NCI-H2081 treated with DMSO at 0.1 percent for 48 hours (cell line): ENCODE data around the gene PRKAG2.

Experiments used
- DNase-seq: peaks from one replicate; lab custom pipeline; 2025; lab: John Stamatoyannopoulos, UW

The PRKAG2 gene

DNA sequence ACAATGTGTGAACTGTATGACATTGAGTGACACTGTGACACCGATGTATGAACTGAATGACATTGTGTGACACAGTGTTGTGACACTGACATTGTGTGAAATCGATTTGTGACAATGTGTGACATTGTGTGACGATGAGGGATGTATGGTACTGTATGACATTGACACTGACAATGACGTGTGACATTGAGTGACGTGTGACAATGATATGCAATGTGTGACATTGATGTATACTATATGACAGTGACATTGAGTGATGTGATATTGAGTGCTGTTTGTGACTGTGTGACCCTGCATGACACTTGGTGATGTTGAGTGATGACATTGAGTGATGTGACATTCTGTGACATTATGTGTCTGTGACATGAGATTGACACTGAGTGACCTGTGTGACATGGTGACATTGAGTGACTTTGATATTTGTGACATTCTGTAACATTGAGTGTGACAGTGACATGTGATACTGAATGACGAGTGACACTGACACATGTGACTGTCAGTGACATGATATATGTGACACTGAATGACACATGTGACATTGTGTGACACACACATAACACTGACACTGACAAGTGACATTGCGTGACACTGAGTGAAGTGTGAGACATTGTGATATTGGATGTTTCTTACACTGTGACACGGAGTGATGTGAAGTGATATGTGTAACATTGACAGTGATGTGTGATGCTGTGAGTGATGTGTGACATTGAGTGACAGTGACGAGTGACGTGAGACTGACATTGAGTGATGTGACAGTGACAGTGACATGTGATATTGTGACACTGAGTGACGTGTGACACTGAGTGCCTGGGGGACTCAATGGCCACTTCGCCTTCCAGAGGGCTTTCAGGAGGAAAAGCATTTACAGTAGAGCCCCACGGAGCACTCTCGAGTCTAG, 167.5 kb downstream of the PRKAG2 start:
- no peak for DNase-seq

DNA sequence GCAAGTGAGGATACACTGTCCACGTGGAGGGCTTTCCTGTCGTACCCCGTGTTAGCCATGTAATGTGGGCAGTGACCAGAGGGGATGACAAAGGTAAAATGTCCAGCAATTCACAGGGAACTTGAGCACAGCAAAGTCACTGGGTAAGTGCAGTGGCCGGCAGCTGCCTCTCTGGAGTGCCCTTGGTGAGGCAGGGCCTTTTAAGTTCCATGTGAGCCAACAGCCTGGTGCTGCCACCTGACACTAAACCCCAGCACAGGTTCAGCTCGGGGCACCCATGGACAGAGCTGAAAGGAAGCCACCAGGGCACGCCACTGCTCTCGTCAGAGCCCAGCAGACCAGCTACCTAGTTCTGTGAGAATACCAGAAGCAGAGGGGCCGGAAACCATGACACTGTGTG, 168.3 kb downstream of the PRKAG2 start:
- DNase-seq = no peak

DNA sequence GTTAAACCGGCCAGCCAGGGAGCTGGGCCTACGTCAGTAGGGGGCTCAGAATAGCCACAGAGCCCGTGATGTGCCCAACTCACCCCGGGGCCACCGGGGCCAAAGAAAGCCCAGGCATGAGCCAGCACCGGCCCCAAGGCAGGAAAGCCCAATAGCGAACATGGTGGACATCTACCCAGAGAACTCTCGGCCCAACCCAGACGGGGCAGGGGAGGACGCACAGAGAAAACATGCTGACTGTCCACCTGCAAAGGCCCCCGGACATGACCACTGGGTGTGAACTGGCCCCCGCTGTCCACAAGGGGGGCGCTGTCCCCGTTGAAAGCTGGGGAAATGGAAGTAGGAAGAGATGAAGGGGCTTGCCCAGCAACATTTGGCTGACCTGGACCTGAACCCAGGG, 169.2 kb downstream of the PRKAG2 start:
- DNase-seq = no peak

DNA sequence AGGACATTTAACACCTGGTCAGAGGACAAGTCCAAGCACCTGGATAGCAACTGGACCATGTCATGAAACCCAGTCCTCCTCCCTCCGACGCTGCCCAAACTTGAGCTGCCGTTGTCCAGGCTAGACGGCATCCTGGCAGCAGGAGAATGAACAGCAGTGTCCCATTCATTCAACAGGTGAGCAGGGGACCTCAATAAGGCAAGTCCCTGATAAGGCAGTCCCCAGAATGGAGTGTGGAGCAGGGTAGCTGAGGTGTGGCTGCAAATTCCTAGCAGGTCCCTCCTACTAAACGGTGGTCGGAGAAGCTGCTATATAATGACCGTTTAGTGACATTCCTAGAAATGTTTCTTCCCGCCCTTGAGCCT, 169.8 kb downstream of the PRKAG2 start:
- DNase-seq = no peak

DNA sequence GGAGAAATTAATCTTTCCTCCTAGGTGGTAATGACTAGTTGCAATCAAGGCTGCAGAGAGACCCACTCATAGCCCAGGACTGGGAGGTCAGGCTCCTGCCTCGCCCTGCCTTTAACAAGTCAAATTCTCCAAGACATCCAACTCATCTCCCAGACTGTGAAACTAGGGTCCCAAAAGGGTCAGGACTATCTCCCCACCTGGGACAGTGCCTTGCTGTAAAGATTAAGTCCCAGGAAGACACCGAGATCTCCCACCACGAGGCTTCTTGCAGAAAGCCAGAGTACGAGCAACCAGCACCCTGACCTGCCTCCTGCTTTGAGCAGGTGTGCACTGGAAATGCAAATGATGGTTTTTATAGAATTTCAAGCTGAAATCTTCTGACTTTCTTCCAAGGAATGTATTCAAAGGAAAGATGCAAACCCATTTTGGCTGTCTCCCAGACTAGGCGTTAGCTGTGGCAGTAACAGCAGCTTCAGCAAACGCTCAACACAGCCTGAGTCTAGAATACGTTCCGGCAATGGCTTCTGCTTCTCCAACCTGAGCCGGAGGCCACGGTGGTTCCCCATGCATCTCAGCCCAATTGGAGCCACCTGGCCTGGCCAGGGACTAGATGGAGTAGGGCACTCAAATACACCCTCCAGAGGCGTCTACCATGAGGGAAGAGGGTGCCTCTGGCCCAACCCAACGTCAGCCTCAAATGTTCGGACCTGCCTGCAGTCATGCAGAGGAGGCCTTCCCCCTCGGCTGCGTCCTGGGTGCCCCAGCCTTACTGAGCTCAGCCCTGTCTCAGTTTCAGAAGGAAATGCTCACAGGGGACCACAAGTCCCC, 170.4 kb downstream of the PRKAG2 start:
- no peak for DNase-seq

DNA sequence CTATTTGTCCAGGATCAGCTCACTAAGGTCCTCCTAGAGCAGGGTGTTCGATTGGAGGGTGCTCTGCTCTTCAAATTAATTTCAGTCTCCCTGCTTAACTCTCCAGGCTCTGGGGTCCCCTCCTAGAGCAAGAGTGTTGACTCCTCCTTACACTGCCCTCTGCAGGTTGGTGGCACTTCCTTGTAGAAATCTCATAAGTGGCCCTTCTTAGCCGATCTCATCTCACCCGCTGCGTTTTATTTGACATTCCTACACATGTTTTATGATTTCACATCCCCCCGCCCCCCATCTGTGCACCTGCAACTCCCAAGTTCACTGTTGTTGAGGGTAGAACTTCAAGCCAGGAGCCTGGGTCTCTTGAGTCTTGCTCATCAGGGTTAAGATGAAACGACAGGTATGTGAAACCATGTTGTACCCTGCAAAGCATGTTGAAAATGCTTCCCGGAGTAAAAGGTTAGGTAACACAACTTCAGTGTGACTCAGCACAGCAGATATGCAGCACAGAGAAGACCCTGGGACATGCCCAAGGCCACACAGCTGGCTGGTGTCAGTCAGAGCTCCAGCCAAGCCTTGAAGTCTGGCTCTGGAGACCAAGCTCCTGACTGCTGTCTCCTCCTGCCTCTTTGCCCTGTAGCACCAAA, 171.2 kb downstream of the PRKAG2 start:
- no peak for DNase-seq

DNA sequence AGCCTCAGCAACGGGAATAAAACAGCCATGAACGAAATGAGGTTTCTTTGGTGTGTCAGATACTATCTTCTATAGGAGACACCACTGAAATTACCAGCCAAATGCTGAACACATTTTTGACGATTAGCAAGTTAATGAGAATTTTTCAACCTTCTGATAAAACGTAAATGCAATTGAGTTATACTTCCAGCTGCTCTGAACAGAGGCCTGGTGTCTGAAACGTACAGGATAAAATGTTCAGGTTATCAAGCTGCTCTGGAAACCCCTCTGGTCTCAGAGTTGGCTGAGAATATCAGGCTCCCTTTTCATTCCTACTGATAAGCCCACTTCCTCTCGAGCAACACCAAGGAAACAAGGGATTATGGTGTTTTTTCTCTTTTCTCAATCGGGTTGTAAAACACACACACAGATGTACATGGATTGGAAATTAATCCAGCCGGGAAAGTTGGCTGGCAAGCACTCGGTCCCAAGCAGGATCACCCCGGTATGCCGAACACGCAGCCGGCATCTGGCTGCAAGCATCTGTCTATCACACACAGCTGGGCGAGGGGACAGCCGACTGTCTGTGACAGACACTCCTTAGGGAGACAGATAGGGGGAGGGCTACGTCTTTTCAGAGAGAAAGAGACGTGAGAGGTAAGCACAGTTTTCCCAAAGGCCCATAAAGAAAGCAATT, 171.8 kb downstream of the PRKAG2 start:
- no peak for DNase-seq

DNA sequence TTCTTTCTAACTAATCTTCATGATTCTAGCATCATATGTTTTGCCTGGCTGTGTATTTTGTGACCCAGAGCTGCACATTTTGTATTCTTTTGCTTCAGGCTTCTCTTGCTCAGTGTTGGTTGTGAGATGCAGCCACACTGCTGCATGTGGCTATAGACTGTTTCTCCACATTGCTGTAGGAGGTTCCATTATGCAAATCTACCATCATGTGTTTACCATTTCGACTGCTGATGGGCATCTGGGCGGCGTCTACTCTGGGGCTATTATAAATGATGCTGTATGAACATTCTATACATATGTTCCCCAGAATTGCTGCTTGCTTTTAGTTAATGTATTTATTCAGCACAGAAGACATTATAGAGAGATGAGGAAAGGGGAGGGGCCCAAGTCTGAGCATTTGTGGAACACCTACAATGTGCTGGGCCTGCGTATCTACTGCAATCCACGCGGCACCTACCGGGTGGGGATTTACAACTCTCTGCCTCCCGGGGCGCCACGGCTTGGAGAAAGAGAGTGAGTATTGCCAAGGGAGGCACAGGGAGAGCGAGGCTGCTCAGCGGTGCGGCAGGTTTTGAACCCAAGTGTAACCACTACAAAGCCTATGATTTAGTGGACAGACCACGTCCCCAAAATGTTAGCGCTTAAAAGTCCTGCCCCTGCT, 172.5 kb downstream of the PRKAG2 start:
- no peak for DNase-seq

DNA sequence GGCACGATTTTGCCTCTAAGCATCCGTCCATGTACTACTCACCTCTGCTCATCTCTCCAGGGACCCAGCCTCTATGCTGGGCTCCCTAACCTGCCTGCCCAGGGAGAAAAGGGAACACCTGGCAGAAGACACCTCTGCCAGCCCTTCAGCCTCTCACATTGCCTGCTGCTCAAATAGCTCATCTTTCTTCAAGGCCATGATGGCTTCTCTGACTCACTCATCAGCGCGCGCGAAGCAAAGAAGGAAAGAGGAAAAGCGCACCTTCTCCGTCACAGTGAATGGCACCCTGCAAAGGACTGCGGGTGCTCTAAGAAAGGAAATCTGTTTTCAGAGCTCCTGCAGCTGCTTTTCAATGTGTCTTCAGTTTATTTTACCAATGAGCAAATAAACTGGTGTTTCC, 174.0 kb downstream of the PRKAG2 start:
- no peak for DNase-seq

DNA sequence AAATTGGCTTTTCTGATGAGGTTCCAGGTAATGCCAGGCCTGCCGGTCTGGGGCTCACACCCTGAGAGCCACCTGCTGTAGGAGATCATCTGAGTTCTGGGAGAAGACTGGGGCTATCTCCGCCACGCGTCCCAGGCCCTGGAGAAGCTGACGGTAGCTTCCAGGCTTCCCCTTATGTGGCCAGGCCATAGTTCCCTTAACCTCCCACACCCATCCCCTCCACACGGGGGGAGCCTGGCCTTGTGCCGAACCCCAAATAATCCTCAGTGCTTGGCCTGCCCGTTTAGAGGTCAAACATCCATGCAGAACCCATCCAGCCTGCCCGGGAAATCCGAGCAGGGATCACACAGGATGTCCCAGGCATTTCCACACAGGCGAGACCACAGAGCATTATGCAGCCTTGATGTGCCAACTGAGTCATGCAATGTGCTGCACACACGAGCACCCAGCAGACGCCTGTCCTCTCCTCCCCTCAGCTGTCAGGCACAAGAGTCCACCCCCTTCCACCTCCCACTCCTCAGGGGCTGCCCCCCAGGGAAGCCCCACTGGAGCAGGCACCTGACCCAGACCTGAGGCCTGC, 176.2 kb downstream of the PRKAG2 start:
- DNase-seq = no peak

DNA sequence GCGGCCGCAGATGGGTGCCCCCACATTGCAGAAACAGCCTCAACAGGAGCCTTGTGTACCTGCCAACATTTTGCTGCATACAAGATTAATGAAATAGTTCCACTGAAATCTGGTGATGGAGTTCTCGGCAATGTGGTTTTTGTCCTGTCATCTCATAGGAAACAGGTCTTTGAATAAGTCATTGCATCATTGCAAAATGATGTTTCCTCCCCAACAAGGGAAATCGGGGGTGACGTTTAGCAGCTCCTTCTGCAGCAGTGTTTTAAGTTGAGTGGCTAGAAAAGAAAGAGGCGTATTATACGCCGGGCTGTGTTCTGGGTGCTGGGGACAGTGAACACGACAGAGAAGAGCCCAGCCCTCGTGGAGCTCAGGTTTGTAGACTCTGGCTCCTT, 177.0 kb downstream of the PRKAG2 start:
- DNase-seq = no peak

DNA sequence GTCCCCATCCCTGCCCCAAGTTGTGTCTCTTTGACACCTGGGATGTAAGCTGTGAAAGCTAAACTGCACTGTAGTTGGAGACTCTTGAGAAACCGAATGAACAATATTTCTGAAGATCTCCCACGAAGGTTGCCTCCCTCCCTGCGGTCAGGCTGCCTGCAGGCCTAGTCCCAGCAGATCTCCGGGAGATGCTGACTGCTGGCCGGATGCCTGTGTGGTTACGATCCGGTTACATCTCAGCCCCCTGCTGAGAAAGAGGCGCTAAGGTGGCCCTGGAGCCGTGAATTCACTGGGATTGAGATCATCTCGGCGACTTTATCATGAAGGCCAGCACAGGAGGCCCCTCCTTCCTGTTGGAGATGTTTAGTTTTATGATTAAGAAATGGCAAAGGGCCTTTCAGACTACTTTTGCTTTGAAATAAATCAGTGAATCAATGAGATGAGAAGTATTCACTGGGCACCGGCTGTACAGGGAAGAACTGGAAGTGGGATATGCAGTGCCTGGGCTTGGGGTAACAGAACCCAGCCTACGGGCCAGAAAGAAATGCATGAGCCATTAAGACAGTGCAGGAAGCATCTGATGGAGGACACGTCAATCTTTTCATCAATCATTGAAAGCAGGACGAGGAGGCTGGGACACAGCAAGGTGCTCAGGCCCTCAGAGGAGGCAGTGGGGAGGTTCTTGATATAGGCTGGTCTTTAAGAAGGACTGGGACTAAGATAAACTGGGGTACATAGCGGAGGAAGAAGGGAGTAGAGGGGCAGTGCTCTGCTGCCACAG, 177.6 kb downstream of the PRKAG2 start:
- no peak for DNase-seq

DNA sequence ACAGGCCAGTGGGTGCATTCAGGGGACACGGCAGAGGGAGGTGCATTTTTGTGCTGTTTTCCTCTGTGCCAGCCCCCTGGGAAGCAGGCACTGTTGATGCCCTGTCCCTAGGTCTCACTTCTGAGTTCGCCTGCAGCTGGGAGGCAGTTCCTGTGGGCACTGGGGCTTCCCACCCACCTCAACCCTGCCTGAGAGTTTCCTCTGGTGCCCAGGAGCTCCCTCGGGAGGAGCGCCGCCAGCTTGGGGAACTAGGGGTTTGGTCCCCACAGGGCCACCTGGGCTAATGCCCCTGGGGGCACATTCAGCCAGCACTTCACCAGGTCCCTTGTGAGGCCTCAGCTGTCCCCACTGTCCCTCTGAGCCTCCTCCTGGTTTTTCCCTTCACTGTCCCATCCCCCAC, 179.0 kb downstream of the PRKAG2 start:
- no peak for DNase-seq

DNA sequence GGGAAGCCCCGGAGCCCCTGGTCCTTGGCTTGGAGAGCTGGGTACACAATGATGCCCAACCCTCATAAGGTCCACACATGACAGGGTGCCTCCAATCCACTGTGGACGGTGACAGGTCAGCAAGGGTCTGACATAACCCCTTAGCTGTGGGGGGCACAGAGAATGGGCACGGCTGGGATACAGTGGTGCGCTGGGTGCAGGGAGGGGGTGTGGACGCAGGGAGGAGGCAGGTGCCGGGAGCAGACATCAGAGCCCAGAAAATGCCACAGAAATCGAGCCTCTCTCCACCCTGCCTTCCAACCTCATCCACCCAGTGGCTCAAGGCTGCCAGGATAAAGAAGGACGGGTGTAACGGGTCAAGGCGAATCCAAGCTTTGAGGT, 179.4 kb downstream of the PRKAG2 start:
- DNase-seq = no peak

DNA sequence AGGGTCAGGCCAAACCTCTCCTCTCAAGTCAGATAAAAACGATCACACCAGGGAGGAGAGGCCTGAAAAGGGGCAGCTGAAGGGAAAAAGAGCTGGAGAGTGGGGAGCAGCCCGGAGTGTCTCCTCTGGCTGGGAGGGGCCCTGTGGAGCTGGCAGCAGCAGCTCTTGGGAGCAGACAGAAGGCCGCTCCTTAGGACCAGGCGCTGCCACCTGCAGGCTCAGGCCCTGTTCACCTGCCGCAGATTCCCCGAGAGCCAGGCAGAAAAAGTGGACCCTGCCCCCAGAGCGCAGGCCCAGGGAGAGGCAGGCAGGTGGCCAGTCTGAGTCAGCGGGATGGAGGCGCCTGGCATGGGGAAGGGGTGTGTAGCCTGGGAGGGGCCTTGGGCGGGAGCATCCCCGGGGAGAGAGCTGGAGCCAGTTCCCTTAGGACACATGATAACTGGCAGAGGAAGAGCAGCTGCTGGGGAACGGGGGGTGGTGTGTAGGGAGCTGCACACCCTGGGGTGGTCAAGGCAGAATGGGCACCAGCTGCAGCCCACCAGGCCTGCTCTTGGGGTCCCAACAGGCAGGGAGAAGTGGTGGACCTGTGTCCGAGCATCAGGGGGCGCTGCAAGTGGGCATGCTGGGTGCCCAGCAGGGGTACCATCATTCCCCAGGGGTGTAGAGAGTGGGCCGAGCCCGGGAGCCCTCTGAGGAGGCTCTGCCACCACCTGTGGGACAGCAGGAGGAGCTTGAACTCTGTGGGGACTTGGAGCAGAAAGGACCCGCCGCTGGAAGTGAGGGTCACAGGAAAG, 180.0 kb downstream of the PRKAG2 start:
- peak; percentile 94 for DNase-seq

DNA sequence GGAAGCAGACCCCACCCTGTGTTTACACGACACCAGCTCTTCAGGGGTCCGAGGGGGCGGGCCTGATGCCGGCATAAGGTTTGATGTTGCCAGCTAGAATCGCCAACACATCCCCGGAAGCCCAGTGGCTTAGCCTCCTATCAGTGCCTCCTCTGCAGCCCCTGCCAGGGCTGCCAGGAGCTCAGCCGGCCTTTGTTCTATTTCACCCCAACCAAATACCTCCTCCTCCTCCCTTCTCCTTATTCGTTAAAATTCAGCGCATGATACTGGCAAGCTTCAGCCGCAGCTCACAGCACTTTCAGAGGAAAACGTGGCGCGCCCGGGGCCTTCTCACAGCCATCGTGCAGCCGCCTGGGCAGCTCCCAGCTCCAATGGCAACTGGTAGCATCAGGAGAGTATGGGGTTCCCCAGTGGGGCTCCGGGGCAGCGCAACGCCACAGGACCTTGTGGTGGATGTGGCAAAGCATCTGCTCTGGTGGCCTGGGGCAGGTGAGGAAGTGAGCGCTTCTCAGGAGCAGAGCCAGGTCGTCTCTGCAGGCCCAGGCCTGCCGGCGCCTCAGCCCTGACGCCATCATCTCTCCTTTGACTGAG, 180.9 kb downstream of the PRKAG2 start:
- DNase-seq = no peak

DNA sequence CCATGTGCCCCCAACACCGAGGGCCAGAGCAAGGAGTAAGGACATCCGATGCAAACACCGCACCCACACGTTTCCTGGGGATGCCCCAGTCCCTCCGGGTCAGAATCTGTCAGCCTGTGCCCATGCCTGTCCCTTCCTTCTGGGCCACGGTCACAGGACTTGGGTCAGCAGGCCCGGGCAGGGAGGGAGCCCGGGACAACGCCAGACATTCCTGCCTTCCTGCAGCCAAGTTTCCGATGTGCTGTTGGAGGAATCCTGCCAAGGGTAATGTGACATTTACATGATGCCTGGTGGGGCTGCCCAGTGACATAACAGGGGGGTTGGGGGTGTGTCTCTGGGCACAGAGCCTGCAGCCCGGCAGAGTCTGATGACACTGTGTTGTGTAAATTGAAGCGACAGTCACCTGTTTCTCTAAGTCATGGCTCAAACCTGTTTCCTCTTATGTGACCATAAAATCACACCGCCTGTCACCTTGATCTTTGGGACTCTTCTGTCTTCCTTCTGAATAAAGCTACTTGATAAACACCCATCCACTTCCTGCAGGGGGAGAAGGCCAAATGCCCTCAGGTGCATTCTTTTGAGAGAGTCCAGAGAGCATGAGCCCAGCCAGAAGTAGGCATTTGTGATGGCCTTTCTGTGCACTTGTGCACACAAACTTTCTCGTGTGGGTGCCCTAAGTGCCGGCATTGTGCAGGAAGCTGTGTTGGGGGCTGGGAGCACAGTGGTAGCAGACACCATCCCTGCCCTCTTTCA, 181.9 kb downstream of the PRKAG2 start:
- DNase-seq = peak; percentile 67

DNA sequence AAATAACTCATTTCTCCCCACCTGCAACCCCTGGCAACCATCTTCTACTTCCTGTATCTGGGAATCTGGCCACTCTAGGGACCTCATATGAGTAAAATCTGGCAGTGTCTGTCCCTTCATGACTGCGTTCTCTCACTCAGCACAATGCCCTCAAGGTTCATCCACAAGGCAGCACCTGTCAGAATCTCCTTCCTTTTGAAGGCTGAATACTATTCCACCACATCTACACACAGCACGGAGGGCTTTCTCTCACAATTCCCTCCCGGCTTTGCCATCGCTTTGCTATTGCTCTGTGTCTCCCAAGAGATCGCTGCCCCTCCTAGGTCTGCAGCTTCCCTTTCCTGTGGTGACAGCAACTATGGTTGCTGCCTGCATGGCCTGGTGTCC, 182.5 kb downstream of the PRKAG2 start:
- no peak for DNase-seq

DNA sequence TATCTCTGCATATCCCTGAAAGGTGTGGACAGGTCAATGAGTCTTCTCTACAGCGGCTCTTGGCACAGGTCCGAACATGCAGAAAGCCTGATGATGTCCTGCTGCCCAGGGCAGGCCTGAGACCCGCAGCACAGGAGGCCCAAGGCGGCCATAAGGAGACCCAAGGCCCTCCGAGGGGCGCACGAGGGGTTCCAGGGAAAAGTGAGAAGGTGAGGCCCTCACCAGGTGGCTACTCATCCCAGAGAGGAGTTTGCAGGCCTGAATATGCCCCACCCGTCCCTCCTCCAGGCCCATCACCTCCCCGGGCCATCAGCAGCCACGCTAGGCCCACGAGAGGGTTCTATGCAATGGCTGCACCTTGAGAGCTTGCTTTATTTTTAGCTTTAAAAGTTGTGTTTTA, 183.8 kb downstream of the PRKAG2 start:
- no peak for DNase-seq
